SU-DHL-6 (cell line): Measurements from ENCODE around the gene TBC1D10A.

Experiments
- EZH2phosphoT487 ChIP-seq: fragments of 200-600 bp; sonication (generic), shearing (Covaris generic); conservative IDR thresholded peaks from 2 replicates; pipeline ENCODE4 v1.6.1; 2018; ENCODE audit warnings: mild to moderate bottlenecking, antibody characterized with exemption, low read length, moderate library complexity, mixed read lengths
- TF ChIP-seq, protein P1 (sequence below): fragments of 200-600 bp; sonication (generic); IDR thresholded peaks from one replicate; pipeline ENCODE4 v1.5.1; 2017; ENCODE audit warnings: antibody characterized with exemption, mild to moderate bottlenecking, low read length, moderate library complexity; ENCODE audit not compliant: insufficient read depth, poor library complexity, severe bottlenecking

DNA sequence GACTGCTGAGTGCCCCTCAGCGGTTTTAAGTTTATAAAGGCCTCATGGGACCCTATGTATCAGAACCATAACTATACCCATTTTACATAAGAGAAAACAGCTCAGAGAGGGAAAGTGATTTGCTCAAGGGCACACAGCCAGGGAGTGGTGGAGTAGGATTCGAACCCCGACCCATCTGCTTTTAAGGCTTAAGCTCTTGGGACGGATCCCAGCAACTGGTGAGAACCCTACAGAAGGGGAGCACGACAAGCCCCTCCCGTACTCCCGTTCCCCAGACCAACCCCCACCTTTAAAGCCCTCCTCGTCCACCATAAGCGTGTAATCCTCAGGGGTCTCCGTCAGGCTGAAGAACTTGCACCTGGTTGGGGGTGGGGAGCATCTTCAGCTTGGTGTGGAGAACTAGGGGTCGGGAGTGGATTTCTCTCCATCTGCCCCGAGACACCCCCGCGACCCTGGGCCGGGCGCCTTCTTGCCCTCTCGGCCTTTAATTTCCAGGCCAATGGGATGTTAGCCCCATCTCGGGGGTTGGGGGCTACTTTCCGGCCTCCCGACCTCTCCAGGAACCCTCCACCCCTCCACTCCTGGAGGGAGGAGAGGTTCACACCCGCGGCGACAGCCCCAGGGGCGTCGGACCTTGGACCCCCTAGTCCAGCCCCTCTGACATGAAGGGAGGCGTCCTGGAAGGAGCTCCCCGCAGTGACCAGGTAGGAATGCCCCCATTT lies 38.2 kb downstream of the TBC1D10A start:
- TF ChIP-seq, protein P1, sequence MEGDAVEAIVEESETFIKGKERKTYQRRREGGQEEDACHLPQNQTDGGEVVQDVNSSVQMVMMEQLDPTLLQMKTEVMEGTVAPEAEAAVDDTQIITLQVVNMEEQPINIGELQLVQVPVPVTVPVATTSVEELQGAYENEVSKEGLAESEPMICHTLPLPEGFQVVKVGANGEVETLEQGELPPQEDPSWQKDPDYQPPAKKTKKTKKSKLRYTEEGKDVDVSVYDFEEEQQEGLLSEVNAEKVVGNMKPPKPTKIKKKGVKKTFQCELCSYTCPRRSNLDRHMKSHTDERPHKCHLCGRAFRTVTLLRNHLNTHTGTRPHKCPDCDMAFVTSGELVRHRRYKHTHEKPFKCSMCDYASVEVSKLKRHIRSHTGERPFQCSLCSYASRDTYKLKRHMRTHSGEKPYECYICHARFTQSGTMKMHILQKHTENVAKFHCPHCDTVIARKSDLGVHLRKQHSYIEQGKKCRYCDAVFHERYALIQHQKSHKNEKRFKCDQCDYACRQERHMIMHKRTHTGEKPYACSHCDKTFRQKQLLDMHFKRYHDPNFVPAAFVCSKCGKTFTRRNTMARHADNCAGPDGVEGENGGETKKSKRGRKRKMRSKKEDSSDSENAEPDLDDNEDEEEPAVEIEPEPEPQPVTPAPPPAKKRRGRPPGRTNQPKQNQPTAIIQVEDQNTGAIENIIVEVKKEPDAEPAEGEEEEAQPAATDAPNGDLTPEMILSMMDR: no peak
- TF ChIP-seq EZH2phosphoT487: no peak
